ENCODE measurements around the gene LEO1.

The LEO1 gene

GRCh38 chr15:51932161-51932560 is 39.4 kb downstream of the LEO1 start:
- no peak overlapping the region for H3K4me3 Mint-ChIP-seq
- H3K27ac Mint-ChIP-seq = no peak overlapping the region
- H3K9me3 Mint-ChIP-seq = no peaks in the 10 kb centered on the region
- no peaks in the 10 kb centered on the region for H3K4me1 Mint-ChIP-seq
- H3K36me3 Mint-ChIP-seq (ENCODE audit: low read depth) = peaks cover 47% of the 10 kb centered on the region
- no peaks in the 10 kb centered on the region for H3K27me3 Mint-ChIP-seq (ENCODE audit: low read depth, poor library complexity)
- no peak for DNase-seq
- no peak for TF ChIP-seq CTCF (IDR thresholded peaks at IDR 0.05)

- no peak for DNase-seq
Measured at GRCh38 chr15:51931638-51932037, 39.9 kb downstream of the LEO1 start.

GRCh38 chr15:51931016-51931415 is 40.6 kb downstream of the LEO1 start:
- Mint-ChIP-seq H3K27me3 (ENCODE audit: low read depth, poor library complexity) (no peaks in the 10 kb centered on the region), H3K36me3 (ENCODE audit: low read depth) (peaks cover 41% of the 10 kb centered on the region), H3K9me3 (no peaks in the 10 kb centered on the region), H3K4me3 (no peak overlapping the region), H3K27ac (no peak overlapping the region), H3K4me1 (no peaks in the 10 kb centered on the region)
- no peak for DNase-seq
- TF ChIP-seq CTCF (IDR thresholded peaks at IDR 0.05) = no peak

More at GRCh38 chr15:51931638-51932037, 39.9 kb downstream of the LEO1 start:
- H3K4me1 Mint-ChIP-seq = no peaks in the 10 kb centered on the region
- no peaks in the 10 kb centered on the region for H3K9me3 Mint-ChIP-seq
- no peak overlapping the region for H3K27ac Mint-ChIP-seq
- no peaks in the 10 kb centered on the region for H3K27me3 Mint-ChIP-seq (ENCODE audit: low read depth, poor library complexity)
- H3K4me3 Mint-ChIP-seq = no peak overlapping the region
- no peak for TF ChIP-seq CTCF (IDR thresholded peaks at IDR 0.05)
- peaks cover 47% of the 10 kb centered on the region for H3K36me3 Mint-ChIP-seq (ENCODE audit: low read depth)

- Mint-ChIP-seq H3K27me3 (ENCODE audit: low read depth, poor library complexity) (no peaks in the 10 kb centered on the region), H3K4me3 (no peak overlapping the region)
Measured at GRCh38 chr15:51926809-51927208, 44.8 kb downstream of the LEO1 start.

GRCh38 chr15:51924156-51925068 is 47.2 kb downstream of the LEO1 start:
- Mint-ChIP-seq H3K27ac (no peak overlapping the region), H3K4me1 (no peaks in the 10 kb centered on the region), H3K27me3 (ENCODE audit: low read depth, poor library complexity) (no peaks in the 10 kb centered on the region), H3K36me3 (ENCODE audit: low read depth) (peaks cover 42% of the 10 kb centered on the region), H3K9me3 (no peaks in the 10 kb centered on the region), H3K4me3 (no peak overlapping the region)
- TF ChIP-seq CTCF (IDR thresholded peaks at IDR 0.05) = no peak
- DNase-seq = peak; percentile 12

More at GRCh38 chr15:51926809-51927208, 44.8 kb downstream of the LEO1 start:
- H3K9me3 Mint-ChIP-seq = no peaks in the 10 kb centered on the region
- H3K4me1 Mint-ChIP-seq = no peaks in the 10 kb centered on the region
- no peak for DNase-seq
- TF ChIP-seq CTCF (IDR thresholded peaks at IDR 0.05) = no peak
- H3K27ac Mint-ChIP-seq = no peak overlapping the region
- peaks cover 45% of the 10 kb centered on the region for H3K36me3 Mint-ChIP-seq (ENCODE audit: low read depth)

GRCh38 chr15:51917493-51917892 is 54.1 kb downstream of the LEO1 start:
- Mint-ChIP-seq H3K36me3 (ENCODE audit: low read depth) (peaks cover 27% of the 10 kb centered on the region), H3K9me3 (no peaks in the 10 kb centered on the region), H3K27ac (no peak overlapping the region), H3K4me1 (no peaks in the 10 kb centered on the region), H3K4me3 (no peak overlapping the region), H3K27me3 (ENCODE audit: low read depth, poor library complexity) (peaks cover 2% of the 10 kb centered on the region)
- peak; percentile 22 for TF ChIP-seq CTCF (IDR thresholded peaks at IDR 0.05)
- peak; percentile 11 for DNase-seq
